Breast epithelium (tissue), 3 donors: ENCODE data around the gene GLCCI1.

Experiments
- CTCF ChIP-seq, 3 donors: fragments of 450-650 bp; IDR thresholded peaks; one replicate each; pipeline ENCODE4 v1.5.1; 2016 to 2017; ENCODE audit warnings: antibody characterized with exemption in 3 of 3, mild to moderate bottlenecking in 3 of 3, moderate library complexity in 3 of 3
- POLR2A ChIP-seq: fragments of 450-650 bp; IDR thresholded peaks from one replicate; pipeline ENCODE4 v1.6.1; 2016; ENCODE audit warnings: antibody characterized with exemption, mild to moderate bottlenecking, moderate library complexity
- POLR2AphosphoS5 ChIP-seq, 3 donors: sonication (generic); formaldehyde crosslinking; IDR thresholded peaks; one replicate each; pipeline ENCODE4 v1.6.1; 2017; ENCODE audit warnings: antibody characterized with exemption in 3 of 3

- TF ChIP-seq CTCF (IDR thresholded peaks at IDR 0.05) (no peak), POLR2AphosphoS5 (IDR thresholded peaks at IDR 0.05) (no peak), POLR2A (no peak)
Observed at GRCh38 chr7:8068892-8069686, 100.5 kb downstream of the GLCCI1 start.
